CD4-positive, alpha-beta T cell (primary cell): ENCODE results near the gene ADA. TPM values are rescaled to one million over a fixed set of nuclear protein-coding genes. Genes with fewer than 3 reads are reported as not detected.
A peak's percentile ranks its signal among the peaks of the same experiment; 100 is the strongest.

Experiments used
- ATAC-seq: fragments of 200-7000 bp; cut with Tn5 transposase; one replicate; pipeline ENCODE4 v1.10.0; 2022; ENCODE audit warnings: mild to moderate bottlenecking; ENCODE audit not compliant: poor library complexity
- CTCF ChIA-PET: fragments of 350-600 bp; sonication (Branson Sonifier 250); formaldehyde crosslinking; loops from one replicate; lab custom pipeline; 2021; ENCODE audit warnings: antibody characterized with exemption, inconsistent platforms; lab: Charles Lee
- POLR2A ChIA-PET: fragments of 350-600 bp; sonication (Branson Sonifier 250); formaldehyde crosslinking; loops from one replicate; lab custom pipeline; 2021; ENCODE audit warnings: antibody characterized with exemption, inconsistent platforms; lab: Charles Lee
- DNase-seq, 14 experiments: peaks; one replicate each; pipeline ENCODE4 v3.0.0-alpha.2; 2013 to 2020; ENCODE audit warnings: mixed read lengths in 2 of 14
- H3K27ac ChIP-seq, 2 donors: one replicate each; pipeline versions ENCODE4 v1.5.1 to v1.7.0; 2013; ENCODE audit warnings: low read length in 2 of 2, low read depth in 1 of 2, mild to moderate bottlenecking in 1 of 2
- H3K27me3 ChIP-seq, 2 experiments: 1 replicate in 1 of 2; 2 replicates in 1 of 2; pipeline versions ENCODE4 v1.6.1 to v1.7.0; 2013; ENCODE audit warnings: low read length in 2 of 2, control low read depth in 1 of 2, mild to moderate bottlenecking in 1 of 2, moderate library complexity in 1 of 2; ENCODE audit not compliant: insufficient read depth in 2 of 2, control insufficient read depth in 1 of 2
- H3K36me3 ChIP-seq: one replicate; pipeline ENCODE4 v1.6.1; 2013; ENCODE audit warnings: low read length, control low read depth; ENCODE audit not compliant: insufficient read depth
- H3K4me1 ChIP-seq: one replicate; pipeline ENCODE4 v1.6.1; 2013; ENCODE audit warnings: low read length, control low read depth; ENCODE audit not compliant: insufficient read depth
- H3K4me3 ChIP-seq: one replicate; pipeline ENCODE4 v1.5.1; 2013; ENCODE audit warnings: mild to moderate bottlenecking, low read length, moderate library complexity
- H3K9me3 ChIP-seq, 2 experiments: 1 replicate in 1 of 2; 2 replicates in 1 of 2; pipeline versions ENCODE4 v1.6.1 to v1.7.0; 2013; ENCODE audit warnings: low read length in 2 of 2, mild to moderate bottlenecking in 2 of 2, control low read depth in 1 of 2, moderate library complexity in 1 of 2; ENCODE audit not compliant: control insufficient read depth in 1 of 2, insufficient read depth in 1 of 2
- H3K27ac Mint-ChIP-seq: one replicate; pipeline ENCODE4 v1.8.0; 2020; ENCODE audit warnings: mixed read lengths
- H3K27me3 Mint-ChIP-seq: one replicate; pipeline ENCODE4 v1.8.0; 2021; ENCODE audit warnings: mixed read lengths
- H3K36me3 Mint-ChIP-seq: one replicate; pipeline ENCODE4 v1.8.0; 2021; ENCODE audit warnings: low read depth, mixed read lengths
- H3K4me1 Mint-ChIP-seq: one replicate; pipeline ENCODE4 v1.8.0; 2021; ENCODE audit warnings: low read depth, mixed read lengths
- H3K4me3 Mint-ChIP-seq: one replicate; pipeline ENCODE4 v1.8.0; 2020; ENCODE audit warnings: mild to moderate bottlenecking, mixed read lengths
- H3K9me3 Mint-ChIP-seq: one replicate; pipeline ENCODE4 v1.8.0; 2020; ENCODE audit warnings: mixed read lengths
- intact Hi-C, 2 experiments: fragments of 100-400 bp; cut with DNase I in 1 of 2; cut with micrococcal nuclease in 1 of 2; formaldehyde crosslinking; loops; one replicate each; pipeline versions ENCODE4 v1.15.1 to v1.9.0; 2023 to 2025; cut with DNase I, micrococcal nuclease
- total RNA-seq, 174 experiments: library from RNA in 2 of 174; stranded (reverse) in 2 of 174; gene quantifications; one replicate each; pipeline ENCODE4 v1.2.3 and lab custom pipeline; 2021 to 2026
- TF ChIP-seq, protein P1 (sequence below): fragments of 200-600 bp; IDR thresholded peaks from one replicate; pipeline ENCODE4 v1.8.0; 2022; ENCODE audit warnings: antibody characterized with exemption, mild to moderate bottlenecking

ADA gene
- total RNA-seq, 2 experiments from 2014 or later = 31.7 to 32.8 TPM

DNA sequence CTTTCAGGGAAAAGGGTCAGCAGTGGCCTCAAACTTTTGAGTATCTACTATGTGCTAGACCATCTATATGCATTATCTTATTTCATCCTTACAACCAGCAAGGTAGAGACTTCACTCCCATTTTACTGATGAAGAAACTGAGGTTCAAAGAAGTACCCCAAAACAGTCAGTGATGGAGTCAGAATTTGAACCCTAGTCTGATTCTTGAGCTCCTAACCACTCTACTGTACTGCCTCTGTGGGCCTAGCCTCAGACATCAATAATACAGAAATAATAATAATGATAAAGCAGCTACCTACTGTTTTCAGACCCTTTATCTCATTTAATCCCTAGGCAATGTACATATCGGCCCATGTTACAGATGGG is 8.4 kb downstream of the ADA start:
- Mint-ChIP-seq H3K4me3 (peak overlapping the region; percentile 50), H3K27me3 (no peaks in the 10 kb centered on the region), H3K27ac (peak overlapping the region; percentile 91), H3K4me1 (peaks cover 80% of the 10 kb centered on the region), H3K36me3 (peaks cover 26% of the 10 kb centered on the region), H3K9me3 (no peaks in the 10 kb centered on the region)
- ChIA-PET POLR2A (interaction anchor here (0.8 to 2.8 kb wide), 7 partner anchors 9 to 44 kb away, joined by 3 to 15 read pairs (median 5); partner anchors contain the start of gene ADA), CTCF (interaction anchor here (0.8 to 5.8 kb wide), 6 partner anchors 8 to 246 kb away, joined by 3 to 21 read pairs (median 6); partner anchors contain the start of genes ADA and TTPAL)
- H3K27ac ChIP-seq = peak overlapping the region; percentile 81 to 90
- TF ChIP-seq, protein P1, sequence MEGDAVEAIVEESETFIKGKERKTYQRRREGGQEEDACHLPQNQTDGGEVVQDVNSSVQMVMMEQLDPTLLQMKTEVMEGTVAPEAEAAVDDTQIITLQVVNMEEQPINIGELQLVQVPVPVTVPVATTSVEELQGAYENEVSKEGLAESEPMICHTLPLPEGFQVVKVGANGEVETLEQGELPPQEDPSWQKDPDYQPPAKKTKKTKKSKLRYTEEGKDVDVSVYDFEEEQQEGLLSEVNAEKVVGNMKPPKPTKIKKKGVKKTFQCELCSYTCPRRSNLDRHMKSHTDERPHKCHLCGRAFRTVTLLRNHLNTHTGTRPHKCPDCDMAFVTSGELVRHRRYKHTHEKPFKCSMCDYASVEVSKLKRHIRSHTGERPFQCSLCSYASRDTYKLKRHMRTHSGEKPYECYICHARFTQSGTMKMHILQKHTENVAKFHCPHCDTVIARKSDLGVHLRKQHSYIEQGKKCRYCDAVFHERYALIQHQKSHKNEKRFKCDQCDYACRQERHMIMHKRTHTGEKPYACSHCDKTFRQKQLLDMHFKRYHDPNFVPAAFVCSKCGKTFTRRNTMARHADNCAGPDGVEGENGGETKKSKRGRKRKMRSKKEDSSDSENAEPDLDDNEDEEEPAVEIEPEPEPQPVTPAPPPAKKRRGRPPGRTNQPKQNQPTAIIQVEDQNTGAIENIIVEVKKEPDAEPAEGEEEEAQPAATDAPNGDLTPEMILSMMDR = no peak
- H3K4me3 ChIP-seq = no peak overlapping the region
- H3K36me3 ChIP-seq = peaks cover 8% of the 10 kb centered on the region
- no peaks in the 10 kb centered on the region for H3K27me3 ChIP-seq
- intact Hi-C loops = no loop called here
- H3K9me3 ChIP-seq = peaks cover 0 to 4% of the 10 kb centered on the region in 2 experiments
- peaks cover 76% of the 10 kb centered on the region for H3K4me1 ChIP-seq
- DNase-seq = no peak
- ATAC-seq = no peak

DNA sequence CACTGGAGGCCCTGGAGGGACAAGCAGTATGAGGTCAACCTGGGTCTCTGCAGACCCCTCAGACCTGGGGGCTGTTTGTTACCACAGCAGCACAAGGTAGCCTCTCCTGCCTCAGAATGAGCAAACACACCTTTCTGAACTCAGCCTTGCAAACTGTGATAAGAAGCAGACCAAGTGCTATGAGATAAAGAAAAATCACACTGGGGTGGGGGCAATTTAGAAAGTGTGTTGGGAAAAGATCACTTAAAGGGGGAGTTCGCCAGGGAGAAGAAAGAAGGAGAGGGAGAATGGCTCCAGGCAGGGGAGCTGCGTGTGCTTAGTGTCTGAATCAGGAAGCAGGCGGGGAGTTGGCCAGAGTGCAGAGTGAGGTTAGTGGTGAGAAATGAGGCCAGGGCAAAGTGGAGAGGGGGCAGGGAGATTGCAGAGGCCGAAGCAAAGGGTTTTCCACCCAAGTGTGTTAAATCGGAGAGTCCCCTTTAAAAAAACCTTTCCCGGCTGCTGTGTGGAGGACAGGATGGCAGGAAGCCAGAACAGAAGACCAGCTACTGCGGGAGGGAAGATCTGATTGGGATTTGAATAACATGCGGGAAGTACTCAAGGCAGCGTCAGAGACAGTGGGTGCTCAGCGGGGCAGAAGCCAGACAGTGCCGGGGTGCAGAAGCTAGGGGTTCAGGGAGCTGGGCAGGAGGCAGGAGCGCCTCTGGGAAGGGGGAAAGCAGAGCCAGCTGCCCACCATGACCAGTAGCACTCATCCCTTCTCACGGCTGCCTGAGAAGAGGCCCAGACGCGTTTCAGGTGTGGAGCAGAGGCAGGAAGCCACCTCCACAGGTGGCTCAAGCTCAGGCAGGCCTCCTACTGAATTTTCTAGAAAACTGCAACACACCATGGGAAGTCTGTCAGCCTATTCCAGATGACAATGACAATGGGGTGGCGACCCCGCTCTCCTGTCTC is 9.0 kb downstream of the ADA start:
- no peaks in the 10 kb centered on the region for H3K9me3 Mint-ChIP-seq
- Histone ChIP-seq H3K27ac (peak overlapping the region; percentile 81 to 90), H3K9me3 (peaks cover 0 to 8% of the 10 kb centered on the region in 2 experiments), H3K4me1 (peaks cover 69% of the 10 kb centered on the region), H3K36me3 (peaks cover 8% of the 10 kb centered on the region), H3K27me3 (no peaks in the 10 kb centered on the region), H3K4me3 (peak overlapping the region; percentile 21)
- CTCF ChIA-PET = interaction anchor here (0.8 to 5.8 kb wide), 6 partner anchors 9 to 246 kb away, joined by 3 to 21 read pairs (median 6); partner anchors contain the start of genes ADA and TTPAL
- H3K4me3 Mint-ChIP-seq = peak overlapping the region; percentile 47
- ATAC-seq (peak; percentile 33), DNase-seq (peak in 7 of 14 experiments; percentile 18 to 67 (median 48))
- peaks cover 75% of the 10 kb centered on the region for H3K4me1 Mint-ChIP-seq
- POLR2A ChIA-PET = interaction anchor here (0.5 to 2.1 kb wide), 9 partner anchors 8 to 1065 kb away, joined by 3 to 15 read pairs (median 3); partner anchors contain the start of gene ADA
- TF ChIP-seq, protein P1 = peak; percentile 36
- H3K27ac Mint-ChIP-seq = peak overlapping the region; percentile 91
- H3K36me3 Mint-ChIP-seq = peaks cover 32% of the 10 kb centered on the region
- H3K27me3 Mint-ChIP-seq = no peaks in the 10 kb centered on the region
- intact Hi-C loops = no loop called here

DNA sequence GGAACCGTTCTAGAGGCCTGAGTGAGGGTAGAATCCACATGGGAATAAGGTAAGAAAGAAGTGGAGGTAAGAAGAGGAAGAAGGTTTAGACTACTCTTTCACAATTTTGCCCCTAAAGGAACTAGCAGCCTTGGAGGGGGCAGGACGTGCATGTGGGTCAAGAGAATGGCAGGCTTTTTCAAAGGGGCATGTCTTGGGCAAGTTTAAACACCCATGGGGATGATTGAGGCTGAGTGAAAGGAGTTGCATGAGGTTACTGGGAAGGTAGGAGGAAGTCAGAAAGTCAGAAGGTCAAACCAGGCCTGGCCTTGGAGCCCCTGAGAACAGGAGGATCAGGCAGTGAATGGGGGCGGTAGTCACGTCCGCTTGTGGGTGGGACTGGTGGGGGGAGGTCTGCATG is 10.2 kb downstream of the ADA start:
- ChIA-PET CTCF (interaction anchor here (2.0 to 5.8 kb wide), 2 partner anchors 31 to 42 kb away, joined by 8 to 21 read pairs; no protein-coding TSS in a partner anchor), POLR2A (interaction anchor here (1.2 kb wide), 1 partner anchor 9 kb away, joined by 3 read pairs; no protein-coding TSS in a partner anchor)
- peaks cover 43% of the 10 kb centered on the region for H3K36me3 Mint-ChIP-seq
- DNase-seq (no peak), ATAC-seq (no peak)
- TF ChIP-seq, protein P1 = no peak
- Histone ChIP-seq H3K36me3 (peaks cover 13% of the 10 kb centered on the region), H3K4me1 (peaks cover 57% of the 10 kb centered on the region), H3K9me3 (peaks cover 0 to 11% of the 10 kb centered on the region in 2 experiments), H3K27ac (peak overlapping the region in 1 of 2 donors; percentile 32), H3K27me3 (no peaks in the 10 kb centered on the region), H3K4me3 (no peak overlapping the region)
- peak overlapping the region; percentile 62 for H3K4me3 Mint-ChIP-seq
- no peaks in the 10 kb centered on the region for H3K9me3 Mint-ChIP-seq
- intact Hi-C loops = loop anchor here in 1 of 2 experiments (2.0 kb wide), 1 partner anchor 21 kb away; no protein-coding TSS in a partner anchor
- H3K4me1 Mint-ChIP-seq = peaks cover 64% of the 10 kb centered on the region
- no peaks in the 10 kb centered on the region for H3K27me3 Mint-ChIP-seq
- peak overlapping the region; percentile 91 for H3K27ac Mint-ChIP-seq
